IPS-18c (cell line): ENCODE data around the gene SLC35B1.

Experiments used
- H3K4me3 ChIP-seq: 2 replicates; pipeline ENCODE4 v1.7.0; 2013; ENCODE audit warnings: low read depth, mild to moderate bottlenecking, low read length, moderate library complexity; ENCODE audit not compliant: insufficient read depth
- H3K9me3 ChIP-seq: one replicate; pipeline ENCODE4 v1.6.1; 2013; ENCODE audit warnings: mild to moderate bottlenecking, low read length, moderate library complexity; ENCODE audit not compliant: control insufficient read depth, insufficient read depth

SLC35B1 gene

GRCh38 chr17:49707608-49708514 lies at the start of gene SLC35B1:
SLC35B1 (minus strand) TSS chr17:49707964; CDS start chr17:49707833, 131 bp downstream.
- peaks cover 2% of the 10 kb centered on the region for H3K9me3 ChIP-seq
- peak within 1 kb of the TSS; percentile 85 for H3K4me3 ChIP-seq

- H3K9me3 ChIP-seq, result no peaks in the 10 kb centered on the region
- H3K4me3 ChIP-seq, result no peak overlapping the region
Measured at GRCh38 chr17:49757151-49757777, 49.5 kb upstream of the SLC35B1 start.

GRCh38 chr17:49756323-49757150 lies 48.8 kb upstream of the SLC35B1 start:
- no peak overlapping the region for H3K4me3 ChIP-seq
- no peaks in the 10 kb centered on the region for H3K9me3 ChIP-seq

GRCh38 chr17:49755663-49756283 lies 48.0 kb upstream of the SLC35B1 start:
- no peak overlapping the region for H3K4me3 ChIP-seq
- H3K9me3 ChIP-seq, result no peaks in the 10 kb centered on the region

GRCh38 chr17:49753959-49754391 lies 46.2 kb upstream of the SLC35B1 start:
- H3K9me3 ChIP-seq, result no peaks in the 10 kb centered on the region
- H3K4me3 ChIP-seq, result no peak overlapping the region

GRCh38 chr17:49752508-49752907 lies 44.7 kb upstream of the SLC35B1 start:
- H3K9me3 ChIP-seq, result no peaks in the 10 kb centered on the region
- H3K4me3 ChIP-seq, result no peak overlapping the region

- no peaks in the 10 kb centered on the region for H3K9me3 ChIP-seq
- H3K4me3 ChIP-seq, result no peak overlapping the region
Measured at GRCh38 chr17:49749730-49750129, 42.0 kb upstream of the SLC35B1 start.

- Histone ChIP-seq H3K4me3 (no peak overlapping the region), H3K9me3 (no peaks in the 10 kb centered on the region)
Measured at GRCh38 chr17:49748791-49749190, 41.0 kb upstream of the SLC35B1 start.

- Histone ChIP-seq H3K9me3 (no peaks in the 10 kb centered on the region), H3K4me3 (no peak overlapping the region)
Measured at GRCh38 chr17:49748223-49748622, 40.5 kb upstream of the SLC35B1 start.

GRCh38 chr17:49747632-49748031 lies 39.9 kb upstream of the SLC35B1 start:
- Histone ChIP-seq H3K9me3 (no peaks in the 10 kb centered on the region), H3K4me3 (no peak overlapping the region)

- Histone ChIP-seq H3K9me3 (no peaks in the 10 kb centered on the region), H3K4me3 (no peak overlapping the region)
Measured at GRCh38 chr17:49746791-49747490, 39.2 kb upstream of the SLC35B1 start.

- H3K9me3 ChIP-seq, result no peaks in the 10 kb centered on the region
- H3K4me3 ChIP-seq, result no peak overlapping the region
Measured at GRCh38 chr17:49745175-49746139, 37.7 kb upstream of the SLC35B1 start.

GRCh38 chr17:49742166-49742638 lies 34.4 kb upstream of the SLC35B1 start:
- H3K9me3 ChIP-seq, result no peaks in the 10 kb centered on the region
- H3K4me3 ChIP-seq, result no peak overlapping the region

GRCh38 chr17:49741692-49742076 lies 33.9 kb upstream of the SLC35B1 start:
- no peak overlapping the region for H3K4me3 ChIP-seq
- no peaks in the 10 kb centered on the region for H3K9me3 ChIP-seq

- Histone ChIP-seq H3K9me3 (no peaks in the 10 kb centered on the region), H3K4me3 (no peak overlapping the region)
Measured at GRCh38 chr17:49741009-49741691, 33.4 kb upstream of the SLC35B1 start.
